ENCODE measurements around the gene ZNF587B.
"Not testable (repeated sequence)": the region's sequence is repeated elsewhere in the genome, so short reads cannot be mapped to it uniquely, and the experiment has no call there.

Gene ZNF587B

DNA sequence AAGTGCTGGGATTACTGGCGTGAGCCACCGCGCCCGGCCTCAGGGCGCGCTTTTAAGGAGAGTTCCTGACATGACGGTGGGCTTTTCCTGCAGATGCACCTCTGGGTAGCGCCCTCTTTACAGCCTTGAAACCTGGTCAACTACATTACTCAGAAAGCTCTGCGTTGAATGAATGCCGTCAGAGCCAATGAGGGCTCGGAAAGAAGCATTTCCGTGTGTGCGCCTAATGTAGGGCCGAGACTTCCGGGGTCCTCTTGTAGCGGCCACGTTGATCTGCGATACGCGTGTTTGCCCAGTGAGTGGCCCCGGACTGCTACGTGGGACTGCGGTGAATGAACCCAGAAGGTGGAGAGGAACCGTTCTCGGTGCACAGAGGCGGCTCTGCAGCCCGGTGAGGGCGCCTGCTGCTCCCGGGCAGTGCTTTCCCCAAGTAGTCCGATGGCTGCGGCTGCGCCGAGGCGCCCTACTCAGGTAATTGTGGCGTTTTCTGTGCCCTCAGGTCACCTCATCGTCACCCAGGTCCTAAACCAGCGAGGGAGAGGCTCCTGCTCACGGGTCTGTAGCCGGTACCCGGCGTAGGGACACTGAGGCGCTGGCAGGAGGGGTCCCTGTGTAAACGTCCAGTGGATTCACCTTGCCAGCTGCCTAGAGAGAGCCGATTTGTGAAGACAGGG lies 10.5 kb upstream of the ZNF587B start:
- no peak for FAIRE-seq

DNA sequence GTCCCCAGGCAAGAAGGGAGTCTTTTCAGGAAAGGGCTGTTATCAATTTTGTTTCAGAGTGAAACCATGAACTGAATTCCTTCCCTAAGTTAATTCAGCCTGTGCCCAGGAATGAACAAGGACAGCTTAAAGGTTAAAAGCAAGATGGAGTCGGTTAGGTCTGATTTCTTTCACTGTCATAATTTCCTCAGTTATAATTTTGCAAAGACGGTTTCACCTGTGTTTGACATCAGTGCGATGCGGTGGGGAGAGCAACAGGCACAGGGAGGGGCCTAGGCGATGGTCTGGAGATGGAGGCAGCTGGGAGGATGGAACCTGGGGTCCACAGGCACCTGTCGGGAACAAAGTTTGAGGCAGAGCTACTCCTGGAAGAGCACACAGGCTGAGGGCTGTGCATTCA lies 9.5 kb upstream of the ZNF587B start:
- no peak for FAIRE-seq

- FAIRE-seq: not testable (repeated sequence)
These were observed 9.0 kb upstream of the ZNF587B start for GRCh38 chr19:57821095-57821494.

- not testable (repeated sequence) for FAIRE-seq
These were observed 8.6 kb upstream of the ZNF587B start for GRCh38 chr19:57821501-57821900.

GRCh38 chr19:57823155-57823554 lies 6.9 kb upstream of the ZNF587B start:
- FAIRE-seq: not testable (repeated sequence)

DNA sequence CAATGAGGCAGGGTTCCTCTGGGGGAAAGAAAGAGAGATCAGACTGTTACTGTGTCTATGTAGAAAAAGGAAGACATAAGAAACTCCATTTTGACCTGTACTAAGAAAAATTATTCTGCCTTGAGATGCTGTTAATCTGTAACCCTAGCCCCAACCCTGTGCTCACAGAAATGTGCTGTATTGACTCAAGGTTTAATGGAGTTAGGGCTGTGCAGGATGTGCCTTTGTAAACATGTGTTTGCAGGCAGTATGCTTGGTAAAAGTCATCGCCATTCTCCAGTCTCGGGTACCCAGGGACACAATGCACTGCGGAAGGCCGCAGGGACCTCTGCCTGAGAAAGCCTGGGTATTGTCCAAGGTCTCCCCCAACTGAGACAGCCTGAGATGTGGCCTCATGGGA lies 6.5 kb upstream of the ZNF587B start:
- not testable (repeated sequence) for FAIRE-seq

GRCh38 chr19:57825511-57825910 lies 4.6 kb upstream of the ZNF587B start:
- no peak for FAIRE-seq

DNA sequence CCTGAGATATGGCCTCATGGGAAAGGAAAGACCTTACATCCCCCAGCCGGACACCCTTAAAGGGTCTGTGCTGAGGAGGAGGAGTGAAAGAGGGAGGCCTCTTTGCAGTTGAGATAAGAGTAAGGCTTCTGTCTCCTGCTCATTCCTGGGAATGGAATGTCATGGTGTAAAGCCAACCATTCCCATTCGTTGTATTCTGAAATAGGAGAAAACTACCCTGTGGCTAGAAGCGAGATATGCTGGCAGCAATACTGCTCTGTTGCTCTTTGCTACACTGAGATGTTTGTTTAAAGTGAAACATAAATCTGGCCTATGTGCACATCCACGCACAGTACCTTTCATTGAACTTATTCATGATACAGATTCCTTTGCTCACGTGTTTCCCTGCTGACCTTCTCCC lies 783 bp upstream of the ZNF587B start:
- FAIRE-seq: no peak

GRCh38 chr19:57836991-57837390 lies 6.9 kb downstream of the ZNF587B start:
- FAIRE-seq: not testable (repeated sequence)

DNA sequence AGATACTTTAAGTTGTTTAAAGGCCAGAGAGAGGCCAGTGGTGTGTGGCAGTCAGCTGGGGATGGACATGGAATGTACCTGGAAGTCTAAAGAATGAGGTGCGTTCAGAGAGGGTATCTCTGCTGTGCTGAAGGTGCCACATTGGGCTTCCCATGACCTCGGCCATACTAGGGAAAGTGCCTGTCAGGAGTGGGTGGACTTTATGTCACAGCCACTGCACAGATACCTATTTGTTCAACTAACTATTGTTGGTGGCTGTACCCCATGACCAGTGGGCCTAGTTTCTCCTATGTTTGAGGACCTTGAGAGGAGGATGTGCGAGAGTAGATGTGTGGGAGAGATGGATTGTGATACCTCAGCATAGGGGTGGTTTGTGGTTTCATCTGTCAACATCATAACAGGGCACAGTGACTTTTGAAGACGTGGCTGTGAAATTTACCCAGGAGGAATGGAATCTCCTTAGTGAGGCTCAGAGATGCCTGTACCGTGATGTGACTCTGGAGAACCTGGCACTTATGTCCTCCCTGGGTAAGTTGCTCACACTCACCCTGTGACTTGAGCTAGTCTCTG lies 8.6 kb downstream of the ZNF587B start:
- FAIRE-seq: not testable (repeated sequence)

- FAIRE-seq: no peak
These were observed 11.1 kb downstream of the ZNF587B start for GRCh38 chr19:57841122-57841763.

DNA sequence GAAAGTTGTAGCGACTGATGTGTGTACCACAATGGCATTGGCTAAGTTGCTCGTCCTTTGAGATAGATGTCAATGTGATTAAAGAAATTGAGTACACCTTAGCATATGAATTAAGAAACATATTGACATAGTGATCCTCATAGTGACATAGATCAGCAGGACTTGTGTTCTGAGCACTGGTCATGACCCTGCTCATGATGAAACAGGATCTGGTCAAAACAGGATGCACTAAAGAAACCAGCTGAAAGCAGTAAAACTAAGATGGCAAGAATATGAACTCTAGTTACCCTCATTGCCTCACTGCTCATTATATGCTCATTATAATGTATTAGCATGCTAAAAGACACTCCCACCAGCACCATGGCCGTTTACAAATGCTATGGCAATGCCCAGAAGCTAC lies 17.1 kb downstream of the ZNF587B start:
- FAIRE-seq: not testable (repeated sequence)

- not testable (repeated sequence) for FAIRE-seq
These were observed 19.1 kb downstream of the ZNF587B start for GRCh38 chr19:57849162-57849665.

DNA sequence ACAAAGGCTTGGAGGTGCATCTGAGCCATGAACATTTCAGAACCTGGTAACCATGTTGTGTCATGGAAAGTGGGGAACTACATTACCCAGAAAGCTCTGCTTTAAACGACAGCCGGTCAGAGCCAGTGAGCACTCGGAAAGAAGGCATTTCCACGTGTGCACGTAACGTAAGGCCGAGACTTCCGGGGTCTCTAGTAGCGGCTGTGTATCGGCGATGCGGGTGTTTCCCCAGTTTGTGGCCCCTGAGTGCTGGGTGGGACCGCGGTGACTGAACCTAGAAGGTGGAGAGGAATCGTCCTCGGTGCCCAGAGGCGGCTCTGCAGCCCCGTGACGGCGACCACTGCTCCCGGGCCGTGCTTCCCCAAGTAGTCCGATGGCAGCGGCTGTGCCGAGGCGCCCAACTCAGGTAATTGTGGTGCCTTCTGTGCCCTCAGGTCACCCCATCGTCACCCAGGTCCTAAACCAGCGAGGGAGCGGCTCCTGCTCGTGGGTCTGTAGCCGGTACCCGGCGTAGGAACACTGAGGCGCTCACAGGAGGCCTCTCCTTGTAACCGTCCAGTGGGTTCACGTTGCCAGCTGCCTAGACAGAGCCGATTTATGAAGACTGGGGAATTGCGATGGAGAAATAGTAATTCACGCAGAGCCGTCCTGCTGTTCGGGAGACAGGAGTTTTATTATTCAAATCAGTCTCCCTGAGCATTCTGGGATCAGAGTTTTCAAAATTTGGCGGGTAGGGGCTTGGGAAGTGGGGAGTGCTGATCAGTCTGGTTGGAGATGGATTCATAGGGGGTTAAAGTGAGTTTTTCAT lies 19.8 kb downstream of the ZNF587B start, which contains the start of gene ZNF587:
Gene ZNF587, plus strand, starts transcription at position 194 of the 808 bp plus-strand sequence. Its CDS starts 180 bp downstream, at position 374.
- FAIRE-seq: not testable (repeated sequence)

DNA sequence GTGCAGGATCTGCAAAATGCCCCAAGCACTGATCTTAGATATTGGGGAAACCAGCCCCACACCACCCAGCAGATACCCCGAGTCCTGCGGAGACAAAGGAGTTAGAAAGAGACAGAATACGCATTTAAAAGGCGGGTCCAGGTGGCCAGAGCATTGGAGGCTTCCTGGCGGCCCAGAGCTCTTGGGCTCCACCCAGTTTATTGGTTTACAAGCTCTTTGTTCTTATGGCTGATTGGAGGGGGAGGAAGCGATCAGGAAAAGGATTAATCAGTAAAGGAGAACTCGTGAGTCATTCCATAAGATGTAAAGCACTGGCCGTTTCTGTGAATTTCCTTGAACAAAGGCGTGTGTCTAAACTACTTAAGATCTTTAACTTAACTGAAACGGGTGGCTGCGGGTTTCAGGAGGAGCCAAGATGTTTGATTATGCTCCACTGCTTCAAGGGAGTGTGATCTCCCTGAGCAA lies 20.5 kb downstream of the ZNF587B start:
- FAIRE-seq: no peak

DNA sequence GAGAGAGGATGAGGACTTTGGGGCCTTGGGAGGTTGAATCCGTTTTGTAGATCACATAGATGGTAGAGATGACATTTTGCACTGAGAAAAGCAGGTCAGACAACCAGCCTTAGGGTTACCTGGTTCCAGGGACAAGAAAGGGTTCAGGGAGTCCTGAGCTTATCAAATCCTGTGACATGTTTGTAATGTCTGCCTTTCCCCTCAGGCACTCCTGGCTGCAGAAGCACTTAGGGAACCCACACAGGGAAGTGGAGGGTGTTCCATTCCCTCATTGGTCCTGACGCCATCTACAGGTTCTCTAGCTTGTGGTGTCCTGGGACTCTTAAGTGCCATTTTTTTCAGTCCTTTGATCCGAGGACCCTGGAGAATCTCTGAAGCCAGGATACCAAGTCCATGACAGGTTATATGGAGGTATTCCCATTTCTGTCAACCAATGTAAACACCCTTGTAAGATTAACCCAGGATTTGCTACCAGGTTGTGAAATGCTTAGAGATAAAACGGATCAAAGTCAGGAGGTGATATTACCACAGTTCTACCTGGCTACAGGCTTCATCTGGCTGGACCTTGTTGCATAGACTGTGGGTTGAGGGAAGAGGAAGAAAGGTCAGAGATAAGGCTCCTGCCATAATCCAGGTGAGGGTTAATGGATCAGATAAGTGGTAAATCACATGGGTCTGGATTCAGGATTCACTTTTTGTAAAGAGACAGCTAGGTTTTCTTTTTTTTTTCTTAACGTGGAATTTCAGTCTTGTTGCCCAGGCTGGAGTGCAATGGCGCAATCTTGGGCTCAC lies 21.9 kb downstream of the ZNF587B start:
- FAIRE-seq: not testable (repeated sequence)

- not testable (repeated sequence) for FAIRE-seq
These were observed 24.0 kb downstream of the ZNF587B start for GRCh38 chr19:57854117-57854516.

DNA sequence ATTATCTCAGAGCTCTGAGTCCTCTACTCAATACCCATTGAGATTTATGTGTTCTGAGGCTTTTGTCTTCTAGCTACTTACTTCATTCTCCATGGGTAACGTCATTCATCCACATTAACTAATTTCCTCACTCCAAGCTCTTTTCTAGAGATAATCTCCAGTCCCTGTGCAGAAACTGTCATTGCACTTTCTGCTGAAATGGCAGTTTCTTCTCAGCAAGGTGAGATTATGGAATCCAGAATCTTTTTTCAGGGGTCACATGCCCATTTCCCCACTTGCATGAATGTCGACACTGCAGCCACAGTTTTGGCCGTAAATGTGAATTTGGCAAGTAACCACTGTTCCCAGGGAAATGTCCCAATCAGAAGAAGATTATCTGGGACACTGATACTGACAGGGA lies 32.3 kb downstream of the ZNF587B start:
- FAIRE-seq: not testable (repeated sequence)

DNA sequence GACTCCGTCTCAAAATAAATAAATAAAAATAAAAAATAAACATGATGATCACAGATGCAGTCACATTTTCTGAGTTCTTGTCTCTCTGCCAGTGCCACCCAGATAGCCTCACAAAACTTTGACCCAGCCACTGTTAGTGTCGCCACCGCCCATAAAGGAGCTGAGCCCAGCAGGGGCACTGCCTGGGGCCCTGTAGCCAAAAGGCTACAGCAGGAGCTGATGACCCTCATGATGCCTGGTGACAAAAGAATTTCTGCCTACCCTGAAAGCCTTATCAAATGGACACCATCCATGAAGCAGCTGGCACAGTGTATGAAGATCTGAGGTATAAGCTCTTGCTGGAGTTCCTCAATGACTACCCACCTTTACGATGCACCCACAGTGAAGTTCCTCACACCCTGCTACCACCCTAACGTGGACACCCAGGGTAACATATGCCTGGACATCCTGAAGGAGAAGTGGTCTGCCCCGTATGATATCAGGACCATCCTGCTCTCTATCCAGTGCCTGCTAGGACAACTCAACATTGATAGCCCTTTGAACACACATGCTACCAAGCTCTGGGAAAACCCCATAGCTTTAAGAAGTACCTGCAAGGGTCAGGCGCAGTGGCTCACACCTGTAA lies 37.9 kb downstream of the ZNF587B start:
- no peak for FAIRE-seq

DNA sequence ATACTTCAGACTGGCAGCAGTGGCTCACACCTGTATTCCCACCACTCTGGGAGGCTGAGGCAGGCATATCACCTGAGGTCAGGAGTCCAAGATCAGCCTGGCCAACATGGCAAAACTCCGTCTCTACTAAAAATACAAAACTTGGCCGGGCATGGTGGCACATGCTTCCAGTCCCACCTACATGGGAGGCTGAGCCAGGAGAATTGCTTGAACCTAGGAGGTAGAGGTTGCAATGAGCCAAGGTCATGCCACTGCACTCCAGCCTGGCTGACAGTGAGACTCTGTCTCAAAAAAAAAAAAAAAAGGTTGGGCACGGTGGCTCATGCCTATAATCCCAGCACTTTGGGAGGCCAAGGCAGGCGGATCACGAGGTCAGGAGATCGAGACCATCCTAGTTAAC lies 39.6 kb downstream of the ZNF587B start:
- not testable (repeated sequence) for FAIRE-seq

- no peak for FAIRE-seq
These were observed 40.1 kb downstream of the ZNF587B start for GRCh38 chr19:57870225-57870624.
